Thyroid gland (tissue), 4 donors: ENCODE measurements around the gene DLGAP1.

Experiments used
- CTCF ChIP-seq, 6 experiments: fragments of 200-600 bp in 3 of 6; fragments of 450-650 bp in 3 of 6; sonication (generic) in 3 of 6; IDR thresholded peaks; one replicate each; pipeline ENCODE4 v1.5.1; 2016 to 2019; ENCODE audit warnings: antibody characterized with exemption in 6 of 6, mild to moderate bottlenecking in 2 of 6, inconsistent platforms in 1 of 6, moderate library complexity in 1 of 6
- POLR2A ChIP-seq, 2 donors: fragments of 450-650 bp; IDR thresholded peaks; one replicate each; pipeline ENCODE4 v1.6.1; 2017; ENCODE audit warnings: antibody characterized with exemption in 2 of 2, mild to moderate bottlenecking in 2 of 2, moderate library complexity in 1 of 2

GRCh38 chr18:3816610-3817363 lies 638.3 kb downstream of the DLGAP1 start:
- TF ChIP-seq CTCF (IDR thresholded peaks at IDR 0.05) (no peak), POLR2A (IDR thresholded peaks at IDR 0.05) (no peak)
